Esophagus squamous epithelium (tissue), 4 donors: ENCODE measurements around the gene OR51A7.

Source experiments
- CTCF ChIP-seq, 6 experiments: fragments of 450-650 bp in 4 of 6; fragments of 200-600 bp in 2 of 6; sonication (generic) in 2 of 6; IDR thresholded peaks; one replicate each; pipeline ENCODE4 v1.5.1; 2016 to 2019; ENCODE audit warnings: antibody characterized with exemption in 6 of 6, mild to moderate bottlenecking in 4 of 6, moderate library complexity in 4 of 6
- POLR2A ChIP-seq, 4 donors: fragments of 450-650 bp; IDR thresholded peaks; one replicate each; pipeline ENCODE4 v1.6.1; 2017; ENCODE audit warnings: antibody characterized with exemption in 4 of 4, mild to moderate bottlenecking in 4 of 4, moderate library complexity in 3 of 4

DNA sequence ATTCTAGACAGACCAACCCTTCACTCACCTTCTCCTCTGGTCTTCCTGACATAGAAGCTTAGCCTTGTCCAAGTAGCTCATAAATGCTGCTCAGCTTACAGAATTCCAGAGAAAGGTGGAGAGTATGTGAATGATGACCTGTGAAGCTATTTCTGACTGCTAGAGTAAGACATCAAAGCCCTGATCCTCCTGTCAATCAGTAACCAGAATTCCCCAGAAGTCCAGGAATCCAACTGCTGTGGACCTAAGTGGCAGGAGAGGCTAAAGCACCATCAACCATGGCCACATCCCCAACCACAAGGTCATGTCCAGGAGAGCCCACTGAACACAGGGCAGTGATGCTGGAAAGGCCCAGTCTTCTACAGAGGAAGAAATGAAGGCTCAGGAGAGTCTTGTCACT, 13.0 kb downstream of the OR51A7 start:
- TF ChIP-seq CTCF (IDR thresholded peaks at IDR 0.05) (no peak), POLR2A (IDR thresholded peaks at IDR 0.05) (no peak)
